CD4-positive, alpha-beta T cell treated with Interleukin-15 for 1 hour (primary cell): ENCODE data around the gene RNU6-1.

Experiments used
- DNase-seq: peaks from one replicate; pipeline ENCODE4 v3.0.0-alpha.2; 2020

Gene RNU6-1

GRCh38 chr15:67832031-67832551, 7.8 kb downstream of the RNU6-1 start:
- DNase-seq, result no peak

GRCh38 chr15:67831363-67831762, 8.5 kb downstream of the RNU6-1 start:
- DNase-seq, result no peak

DNA sequence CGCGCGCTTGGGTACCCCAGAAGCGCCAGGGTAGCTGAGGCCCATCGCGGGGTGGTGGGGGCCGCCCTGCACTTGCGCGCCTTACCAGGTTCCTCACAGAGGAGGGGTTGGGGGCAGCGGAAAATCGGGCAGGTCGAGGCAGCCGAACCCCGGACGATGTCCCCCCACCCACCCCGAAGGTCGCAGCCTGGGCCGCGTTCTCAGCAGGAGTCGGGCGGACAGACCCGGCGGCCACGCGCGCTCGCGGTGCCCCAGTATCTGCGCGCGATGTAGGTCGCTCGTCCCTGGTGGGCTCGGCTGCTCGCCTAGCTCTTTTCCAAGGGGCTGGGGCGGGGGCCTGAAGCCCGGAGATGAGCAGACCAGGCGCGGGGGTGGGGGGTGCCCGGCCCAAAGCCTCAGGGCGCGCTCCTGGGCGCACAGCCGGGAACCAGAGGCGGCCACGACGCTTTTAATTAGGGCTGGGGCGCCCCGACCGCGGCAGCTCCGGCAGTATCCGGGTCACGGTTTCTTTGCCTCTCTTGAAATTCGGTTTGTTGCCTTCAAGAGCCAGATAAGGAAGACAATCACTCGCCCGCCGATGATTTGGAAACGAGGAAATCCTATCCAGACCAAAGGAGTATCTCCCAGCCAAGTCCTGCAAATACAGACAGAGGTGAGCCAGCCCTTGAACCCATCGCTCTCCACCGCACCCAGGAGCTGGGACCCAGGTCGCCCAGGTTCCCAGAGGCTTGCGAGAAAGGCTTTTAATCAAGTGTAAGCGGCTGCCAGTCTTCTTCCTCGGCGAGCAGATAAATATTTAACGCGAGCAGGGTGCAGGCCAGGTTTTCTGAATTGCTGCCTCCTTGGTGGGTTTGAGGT, 10.0 kb downstream of the RNU6-1 start:
- DNase-seq, result no peak

DNA sequence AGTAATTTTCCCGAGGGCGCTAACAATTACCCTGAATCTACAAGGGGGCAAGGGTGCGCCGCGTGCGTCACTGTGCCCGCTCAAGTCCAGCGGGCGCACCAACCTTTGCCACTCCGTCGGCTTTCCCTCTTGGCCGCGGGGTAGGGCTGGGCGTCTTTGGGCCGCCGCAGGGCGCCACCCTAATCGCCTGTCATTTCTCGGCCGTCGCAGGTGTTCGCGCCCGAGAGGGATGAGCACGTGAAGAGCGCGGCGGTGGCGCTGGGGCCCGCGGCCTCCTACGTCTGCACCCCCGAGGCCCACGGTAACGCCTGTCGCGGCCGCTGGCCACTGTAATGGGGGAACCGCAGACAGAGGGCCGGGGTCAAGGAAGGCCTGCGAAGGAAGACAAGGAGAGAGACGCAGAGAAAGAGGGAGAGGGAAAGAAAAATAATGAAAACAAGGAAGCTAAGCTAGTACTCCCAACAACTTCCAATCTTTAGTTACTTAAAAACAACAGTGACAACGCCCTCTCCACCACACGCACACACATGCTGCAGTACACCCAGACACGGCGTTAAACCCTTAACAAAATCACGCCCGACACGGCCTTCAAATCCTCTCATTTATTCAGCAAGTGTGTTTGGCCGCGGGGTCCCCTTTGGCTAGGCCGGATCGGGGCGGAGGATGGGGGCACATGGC, 10.7 kb downstream of the RNU6-1 start:
- DNase-seq, result no peak

DNA sequence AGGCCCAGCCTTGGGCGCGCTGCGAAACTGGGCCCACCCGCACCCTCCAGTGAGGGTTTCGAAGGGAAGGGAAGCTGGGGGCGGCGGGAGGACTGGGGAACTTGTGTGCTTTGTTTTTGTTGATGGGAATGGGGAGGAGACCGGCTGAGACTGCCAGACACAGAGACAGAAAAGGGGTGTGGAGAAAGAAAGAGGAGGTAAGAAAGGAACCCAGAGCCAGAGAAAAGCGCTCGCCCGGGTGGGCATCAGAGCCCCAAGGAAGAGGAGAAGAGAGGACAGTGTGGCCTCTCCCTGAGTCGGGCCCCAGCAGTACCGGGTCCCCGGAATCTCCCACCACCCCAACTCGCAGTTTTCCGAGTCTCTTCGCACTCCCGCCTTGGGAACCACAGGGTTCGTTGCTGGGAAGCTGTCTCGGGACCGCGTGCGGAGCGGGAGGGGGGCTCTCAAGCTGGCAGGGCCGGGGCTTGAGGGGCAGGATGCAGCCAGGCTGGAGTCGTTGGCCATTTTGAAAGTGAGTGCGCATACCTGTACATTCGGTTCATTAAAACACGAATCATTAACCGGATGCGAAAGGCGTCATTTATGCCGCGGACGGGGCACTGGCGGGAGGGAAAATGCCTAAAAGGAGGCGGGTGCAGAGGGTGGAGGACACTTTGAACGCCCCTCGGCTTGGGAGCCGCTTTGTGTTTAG, 11.4 kb downstream of the RNU6-1 start:
- no peak for DNase-seq

DNA sequence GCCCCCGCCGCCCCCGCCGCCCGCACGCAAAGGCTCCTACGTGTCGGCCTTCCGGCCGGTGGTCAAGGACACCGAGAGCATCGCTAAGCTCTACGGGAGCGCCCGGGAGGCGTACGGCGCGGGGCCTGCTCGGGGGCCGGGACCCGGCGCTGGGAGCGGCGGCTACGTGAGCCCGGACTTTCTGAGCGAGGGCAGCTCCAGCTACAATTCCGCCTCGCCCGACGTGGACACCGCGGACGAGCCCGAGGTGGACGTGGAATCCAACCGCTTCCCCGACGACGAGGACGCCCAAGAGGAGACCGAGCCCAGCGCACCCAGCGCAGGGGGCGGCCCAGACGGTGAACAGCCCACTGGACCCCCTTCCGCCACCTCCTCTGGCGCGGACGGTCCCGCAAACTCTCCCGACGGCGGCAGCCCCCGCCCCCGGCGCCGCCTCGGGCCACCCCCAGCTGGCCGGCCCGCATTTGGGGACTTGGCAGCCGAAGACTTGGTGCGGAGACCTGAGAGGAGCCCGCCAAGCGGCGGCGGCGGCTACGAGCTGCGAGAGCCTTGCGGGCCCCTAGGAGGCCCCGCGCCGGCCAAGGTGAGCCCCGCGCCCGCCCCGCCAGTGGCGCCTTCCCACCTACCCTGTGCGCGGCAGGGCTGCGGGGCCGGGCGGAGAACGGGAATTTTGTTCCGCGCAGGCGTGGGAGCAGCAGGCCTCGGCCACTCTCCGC, 12.1 kb downstream of the RNU6-1 start:
- no peak for DNase-seq

DNA sequence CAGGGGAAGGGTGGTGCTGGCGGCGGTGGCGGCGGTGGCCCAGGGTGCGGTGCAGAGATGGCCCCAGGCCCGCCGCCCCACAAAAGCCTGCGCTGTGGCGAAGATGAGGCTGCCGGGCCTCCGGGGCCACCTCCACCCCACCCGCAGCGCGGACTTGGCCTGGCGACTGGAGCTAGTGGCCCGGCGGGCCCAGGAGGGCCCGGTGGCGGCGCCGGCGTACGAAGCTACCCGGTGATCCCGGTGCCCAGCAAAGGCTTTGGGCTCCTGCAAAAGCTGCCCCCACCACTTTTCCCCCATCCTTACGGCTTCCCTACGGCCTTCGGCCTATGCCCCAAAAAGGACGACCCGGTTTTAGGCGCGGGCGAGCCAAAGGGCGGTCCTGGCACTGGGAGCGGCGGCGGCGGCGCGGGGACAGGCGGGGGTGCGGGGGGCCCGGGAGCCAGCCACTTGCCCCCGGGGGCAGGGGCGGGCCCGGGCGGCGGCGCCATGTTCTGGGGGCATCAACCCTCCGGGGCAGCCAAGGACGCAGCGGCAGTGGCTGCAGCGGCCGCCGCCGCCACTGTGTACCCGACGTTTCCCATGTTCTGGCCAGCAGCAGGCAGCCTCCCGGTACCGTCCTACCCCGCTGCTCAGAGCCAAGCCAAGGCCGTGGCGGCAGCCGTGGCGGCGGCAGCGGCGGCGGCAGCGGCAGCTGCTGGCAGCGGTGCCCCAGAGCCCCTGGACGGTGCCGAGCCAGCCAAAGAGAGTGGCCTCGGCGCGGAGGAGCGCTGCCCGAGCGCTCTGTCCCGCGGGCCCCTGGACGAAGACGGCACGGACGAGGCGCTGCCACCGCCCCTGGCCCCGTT, 12.9 kb downstream of the RNU6-1 start:
- DNase-seq, result no peak

GRCh38 chr15:67825881-67826716, 13.7 kb downstream of the RNU6-1 start:
- no peak for DNase-seq

- no peak for DNase-seq
Measured at GRCh38 chr15:67824976-67825880, 14.6 kb downstream of the RNU6-1 start, which contains the start of gene SKOR1. Gene SKOR1 (plus strand): TSS chr15:67825509. CDS start chr15:67825603, 94 bp downstream.

DNA sequence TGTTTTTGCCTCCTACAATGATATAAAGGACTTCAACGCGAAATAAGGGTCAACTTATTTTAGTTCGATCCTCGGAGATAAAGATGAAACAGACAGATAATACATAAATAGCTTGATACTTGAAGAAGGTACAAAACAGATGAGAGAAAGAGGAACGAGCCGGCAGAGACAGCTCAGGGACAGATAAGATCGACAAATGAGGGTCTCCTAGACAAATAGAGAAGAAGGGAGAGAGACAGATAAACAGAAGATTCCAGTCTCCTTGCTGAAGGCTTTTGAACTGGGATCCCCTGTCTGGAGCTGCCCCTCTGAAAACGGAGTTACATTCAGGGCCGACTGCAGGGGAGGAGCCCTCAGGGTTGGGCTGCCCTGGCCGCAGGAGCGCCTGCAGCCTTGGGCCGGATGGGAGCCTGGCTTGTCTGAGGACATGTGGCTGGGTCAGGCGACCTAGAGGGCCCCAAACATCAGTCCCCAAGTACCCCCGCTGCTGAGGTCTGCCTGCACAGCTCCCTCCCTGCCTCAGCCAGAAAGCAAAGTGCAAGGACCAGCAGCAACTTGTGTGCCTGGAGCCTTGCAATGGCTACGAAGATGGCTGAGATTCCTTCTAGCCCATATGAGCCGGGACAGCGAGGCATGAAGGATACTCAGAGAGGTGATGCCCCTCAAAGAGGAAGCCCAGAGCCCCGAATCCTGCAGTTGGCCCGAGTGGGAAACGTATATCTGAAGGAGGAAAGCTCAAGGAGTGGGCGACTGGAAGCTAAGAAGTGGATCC, 15.5 kb downstream of the RNU6-1 start:
- no peak for DNase-seq

- no peak for DNase-seq
Measured at GRCh38 chr15:67823314-67824196, 16.3 kb downstream of the RNU6-1 start.

DNA sequence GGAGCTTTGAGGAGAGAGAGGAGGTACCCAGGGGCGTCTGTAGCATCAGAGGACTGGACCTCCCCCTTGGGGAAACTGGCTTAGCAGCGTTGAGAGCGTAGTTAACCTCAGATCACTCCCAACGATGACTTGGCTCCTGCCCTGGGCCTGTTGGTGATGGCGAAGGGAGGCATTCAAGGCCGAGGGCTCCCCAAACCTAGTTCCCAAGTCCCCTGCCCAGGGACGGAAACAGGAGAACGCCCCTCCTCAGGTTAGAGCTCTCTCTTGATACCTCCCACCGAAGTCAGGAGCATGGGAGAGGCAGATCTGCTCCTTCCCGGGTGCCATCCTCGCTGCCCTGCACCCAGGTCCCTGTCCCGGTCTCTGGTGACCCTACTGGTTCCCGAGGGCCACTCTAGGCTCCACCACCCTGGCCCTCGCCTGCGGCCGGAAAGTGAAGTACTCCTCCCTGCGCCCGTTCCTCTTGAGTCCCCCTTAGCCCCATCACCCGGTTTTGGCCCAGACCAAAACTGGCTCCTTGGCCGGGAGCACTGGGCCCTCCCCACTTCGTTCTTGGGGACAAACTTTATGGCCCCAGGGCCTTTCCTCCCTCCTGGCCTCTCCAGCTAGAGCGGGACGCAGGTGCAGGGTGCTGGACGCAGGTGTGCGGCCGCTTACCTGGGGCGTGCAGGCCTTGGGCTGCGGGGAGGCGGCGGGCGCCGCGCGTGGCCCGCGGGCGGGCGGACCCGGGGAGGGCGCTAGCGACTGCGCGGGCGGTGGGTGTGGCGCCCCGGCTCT, 17.1 kb downstream of the RNU6-1 start:
- no peak for DNase-seq

GRCh38 chr15:67821784-67822440, 17.9 kb downstream of the RNU6-1 start:
- no peak for DNase-seq

GRCh38 chr15:67820992-67821783, 18.7 kb downstream of the RNU6-1 start:
- DNase-seq, result no peak
